ENCODE data around the gene ISOC1. TPM values are rescaled to one million over a fixed set of nuclear protein-coding genes. Genes with fewer than 3 reads are reported as not detected.

ISOC1 gene
- total and polyA plus RNA-seq, 2 experiments from 2014 or later: 33.7 to 34.2 TPM

DNA sequence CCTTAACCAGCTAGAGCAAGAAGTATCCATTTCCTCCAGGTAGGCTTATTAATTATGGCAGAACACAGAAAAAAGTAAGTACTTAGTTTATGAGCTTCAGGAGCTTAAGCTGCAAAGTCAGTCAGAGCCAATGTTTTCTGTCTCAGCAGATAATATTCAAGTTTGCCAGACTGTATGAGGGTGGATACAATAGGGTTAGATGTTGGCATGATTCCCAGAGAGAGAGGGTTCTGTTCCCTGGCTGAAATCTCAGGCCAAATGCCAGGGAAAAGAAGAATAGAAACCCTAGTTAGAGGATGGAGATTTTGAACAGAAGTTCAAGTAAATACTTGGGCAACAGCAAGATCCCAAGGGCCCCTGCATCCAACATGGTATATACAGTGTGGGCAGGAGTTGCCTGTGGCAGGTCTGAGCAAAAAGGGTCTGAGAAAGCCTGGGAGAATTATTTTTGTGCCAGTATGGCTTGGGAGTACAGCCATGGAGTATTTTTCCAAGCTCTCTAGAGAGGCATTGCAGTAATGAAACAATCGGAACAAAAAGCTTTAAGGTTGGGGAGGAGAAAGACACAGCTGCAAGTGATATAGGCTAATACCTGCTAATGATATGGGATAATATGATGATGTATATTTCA is 31.0 kb upstream of the ISOC1 start:
- no peaks in the 10 kb centered on the region for H3K36me3 ChIP-seq (ENCODE audit: insufficient read depth)
- H3K4me1 Mint-ChIP-seq: no peaks in the 10 kb centered on the region
- ATAC-seq: no peak
- no peaks in the 10 kb centered on the region for H4K20me1 ChIP-seq (replicated peaks; ENCODE audit: insufficient read depth)
- H3K79me2 ChIP-seq (replicated peaks; ENCODE audit: insufficient read depth): no peaks in the 10 kb centered on the region
- no peaks in the 10 kb centered on the region for H3K27me3 Mint-ChIP-seq (ENCODE audit: insufficient read depth, low read depth, poor library complexity)
- no peak overlapping the region for H3K27ac Mint-ChIP-seq
- H3K36me3 Mint-ChIP-seq (ENCODE audit: low read depth): no peaks in the 10 kb centered on the region
- H3K9me2 ChIP-seq (ENCODE audit: insufficient read depth): no peaks in the 10 kb centered on the region
- no peaks in the 10 kb centered on the region for H3K27me3 ChIP-seq (ENCODE audit: insufficient read depth)
- H3K4me3 Mint-ChIP-seq: no peak overlapping the region
- TF ChIP-seq, protein P1, sequence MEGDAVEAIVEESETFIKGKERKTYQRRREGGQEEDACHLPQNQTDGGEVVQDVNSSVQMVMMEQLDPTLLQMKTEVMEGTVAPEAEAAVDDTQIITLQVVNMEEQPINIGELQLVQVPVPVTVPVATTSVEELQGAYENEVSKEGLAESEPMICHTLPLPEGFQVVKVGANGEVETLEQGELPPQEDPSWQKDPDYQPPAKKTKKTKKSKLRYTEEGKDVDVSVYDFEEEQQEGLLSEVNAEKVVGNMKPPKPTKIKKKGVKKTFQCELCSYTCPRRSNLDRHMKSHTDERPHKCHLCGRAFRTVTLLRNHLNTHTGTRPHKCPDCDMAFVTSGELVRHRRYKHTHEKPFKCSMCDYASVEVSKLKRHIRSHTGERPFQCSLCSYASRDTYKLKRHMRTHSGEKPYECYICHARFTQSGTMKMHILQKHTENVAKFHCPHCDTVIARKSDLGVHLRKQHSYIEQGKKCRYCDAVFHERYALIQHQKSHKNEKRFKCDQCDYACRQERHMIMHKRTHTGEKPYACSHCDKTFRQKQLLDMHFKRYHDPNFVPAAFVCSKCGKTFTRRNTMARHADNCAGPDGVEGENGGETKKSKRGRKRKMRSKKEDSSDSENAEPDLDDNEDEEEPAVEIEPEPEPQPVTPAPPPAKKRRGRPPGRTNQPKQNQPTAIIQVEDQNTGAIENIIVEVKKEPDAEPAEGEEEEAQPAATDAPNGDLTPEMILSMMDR (conservative IDR thresholded peaks at IDR 0.05; ENCODE audit: low read depth in 2 of 2): no peak
- TF ChIP-seq CREB1 (CRISPR knock-in tag; IDR thresholded peaks at IDR 0.05; ENCODE audit: low read depth): no peak
- TF ChIP-seq, protein P2, sequence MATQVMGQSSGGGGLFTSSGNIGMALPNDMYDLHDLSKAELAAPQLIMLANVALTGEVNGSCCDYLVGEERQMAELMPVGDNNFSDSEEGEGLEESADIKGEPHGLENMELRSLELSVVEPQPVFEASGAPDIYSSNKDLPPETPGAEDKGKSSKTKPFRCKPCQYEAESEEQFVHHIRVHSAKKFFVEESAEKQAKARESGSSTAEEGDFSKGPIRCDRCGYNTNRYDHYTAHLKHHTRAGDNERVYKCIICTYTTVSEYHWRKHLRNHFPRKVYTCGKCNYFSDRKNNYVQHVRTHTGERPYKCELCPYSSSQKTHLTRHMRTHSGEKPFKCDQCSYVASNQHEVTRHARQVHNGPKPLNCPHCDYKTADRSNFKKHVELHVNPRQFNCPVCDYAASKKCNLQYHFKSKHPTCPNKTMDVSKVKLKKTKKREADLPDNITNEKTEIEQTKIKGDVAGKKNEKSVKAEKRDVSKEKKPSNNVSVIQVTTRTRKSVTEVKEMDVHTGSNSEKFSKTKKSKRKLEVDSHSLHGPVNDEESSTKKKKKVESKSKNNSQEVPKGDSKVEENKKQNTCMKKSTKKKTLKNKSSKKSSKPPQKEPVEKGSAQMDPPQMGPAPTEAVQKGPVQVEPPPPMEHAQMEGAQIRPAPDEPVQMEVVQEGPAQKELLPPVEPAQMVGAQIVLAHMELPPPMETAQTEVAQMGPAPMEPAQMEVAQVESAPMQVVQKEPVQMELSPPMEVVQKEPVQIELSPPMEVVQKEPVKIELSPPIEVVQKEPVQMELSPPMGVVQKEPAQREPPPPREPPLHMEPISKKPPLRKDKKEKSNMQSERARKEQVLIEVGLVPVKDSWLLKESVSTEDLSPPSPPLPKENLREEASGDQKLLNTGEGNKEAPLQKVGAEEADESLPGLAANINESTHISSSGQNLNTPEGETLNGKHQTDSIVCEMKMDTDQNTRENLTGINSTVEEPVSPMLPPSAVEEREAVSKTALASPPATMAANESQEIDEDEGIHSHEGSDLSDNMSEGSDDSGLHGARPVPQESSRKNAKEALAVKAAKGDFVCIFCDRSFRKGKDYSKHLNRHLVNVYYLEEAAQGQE (IDR thresholded peaks at IDR 0.05; ENCODE audit: unreplicated experiment): no peak
- no peak for TF ChIP-seq ZNF114 (CRISPR knock-in tag; IDR thresholded peaks at IDR 0.05)
- TF ChIP-seq JUNB (IDR thresholded peaks at IDR 0.05; ENCODE audit: unreplicated experiment): no peak
- no peak for TF ChIP-seq POLR2AphosphoS5 (IDR thresholded peaks at IDR 0.05; ENCODE audit: low read depth)
- no peak for TF ChIP-seq STAT1 (IDR thresholded peaks at IDR 0.05; ENCODE audit: unreplicated experiment)
- TF ChIP-seq EZH2 (IDR thresholded peaks at IDR 0.05; ENCODE audit: low read depth, unreplicated experiment): no peak
- TF ChIP-seq, protein P3, sequence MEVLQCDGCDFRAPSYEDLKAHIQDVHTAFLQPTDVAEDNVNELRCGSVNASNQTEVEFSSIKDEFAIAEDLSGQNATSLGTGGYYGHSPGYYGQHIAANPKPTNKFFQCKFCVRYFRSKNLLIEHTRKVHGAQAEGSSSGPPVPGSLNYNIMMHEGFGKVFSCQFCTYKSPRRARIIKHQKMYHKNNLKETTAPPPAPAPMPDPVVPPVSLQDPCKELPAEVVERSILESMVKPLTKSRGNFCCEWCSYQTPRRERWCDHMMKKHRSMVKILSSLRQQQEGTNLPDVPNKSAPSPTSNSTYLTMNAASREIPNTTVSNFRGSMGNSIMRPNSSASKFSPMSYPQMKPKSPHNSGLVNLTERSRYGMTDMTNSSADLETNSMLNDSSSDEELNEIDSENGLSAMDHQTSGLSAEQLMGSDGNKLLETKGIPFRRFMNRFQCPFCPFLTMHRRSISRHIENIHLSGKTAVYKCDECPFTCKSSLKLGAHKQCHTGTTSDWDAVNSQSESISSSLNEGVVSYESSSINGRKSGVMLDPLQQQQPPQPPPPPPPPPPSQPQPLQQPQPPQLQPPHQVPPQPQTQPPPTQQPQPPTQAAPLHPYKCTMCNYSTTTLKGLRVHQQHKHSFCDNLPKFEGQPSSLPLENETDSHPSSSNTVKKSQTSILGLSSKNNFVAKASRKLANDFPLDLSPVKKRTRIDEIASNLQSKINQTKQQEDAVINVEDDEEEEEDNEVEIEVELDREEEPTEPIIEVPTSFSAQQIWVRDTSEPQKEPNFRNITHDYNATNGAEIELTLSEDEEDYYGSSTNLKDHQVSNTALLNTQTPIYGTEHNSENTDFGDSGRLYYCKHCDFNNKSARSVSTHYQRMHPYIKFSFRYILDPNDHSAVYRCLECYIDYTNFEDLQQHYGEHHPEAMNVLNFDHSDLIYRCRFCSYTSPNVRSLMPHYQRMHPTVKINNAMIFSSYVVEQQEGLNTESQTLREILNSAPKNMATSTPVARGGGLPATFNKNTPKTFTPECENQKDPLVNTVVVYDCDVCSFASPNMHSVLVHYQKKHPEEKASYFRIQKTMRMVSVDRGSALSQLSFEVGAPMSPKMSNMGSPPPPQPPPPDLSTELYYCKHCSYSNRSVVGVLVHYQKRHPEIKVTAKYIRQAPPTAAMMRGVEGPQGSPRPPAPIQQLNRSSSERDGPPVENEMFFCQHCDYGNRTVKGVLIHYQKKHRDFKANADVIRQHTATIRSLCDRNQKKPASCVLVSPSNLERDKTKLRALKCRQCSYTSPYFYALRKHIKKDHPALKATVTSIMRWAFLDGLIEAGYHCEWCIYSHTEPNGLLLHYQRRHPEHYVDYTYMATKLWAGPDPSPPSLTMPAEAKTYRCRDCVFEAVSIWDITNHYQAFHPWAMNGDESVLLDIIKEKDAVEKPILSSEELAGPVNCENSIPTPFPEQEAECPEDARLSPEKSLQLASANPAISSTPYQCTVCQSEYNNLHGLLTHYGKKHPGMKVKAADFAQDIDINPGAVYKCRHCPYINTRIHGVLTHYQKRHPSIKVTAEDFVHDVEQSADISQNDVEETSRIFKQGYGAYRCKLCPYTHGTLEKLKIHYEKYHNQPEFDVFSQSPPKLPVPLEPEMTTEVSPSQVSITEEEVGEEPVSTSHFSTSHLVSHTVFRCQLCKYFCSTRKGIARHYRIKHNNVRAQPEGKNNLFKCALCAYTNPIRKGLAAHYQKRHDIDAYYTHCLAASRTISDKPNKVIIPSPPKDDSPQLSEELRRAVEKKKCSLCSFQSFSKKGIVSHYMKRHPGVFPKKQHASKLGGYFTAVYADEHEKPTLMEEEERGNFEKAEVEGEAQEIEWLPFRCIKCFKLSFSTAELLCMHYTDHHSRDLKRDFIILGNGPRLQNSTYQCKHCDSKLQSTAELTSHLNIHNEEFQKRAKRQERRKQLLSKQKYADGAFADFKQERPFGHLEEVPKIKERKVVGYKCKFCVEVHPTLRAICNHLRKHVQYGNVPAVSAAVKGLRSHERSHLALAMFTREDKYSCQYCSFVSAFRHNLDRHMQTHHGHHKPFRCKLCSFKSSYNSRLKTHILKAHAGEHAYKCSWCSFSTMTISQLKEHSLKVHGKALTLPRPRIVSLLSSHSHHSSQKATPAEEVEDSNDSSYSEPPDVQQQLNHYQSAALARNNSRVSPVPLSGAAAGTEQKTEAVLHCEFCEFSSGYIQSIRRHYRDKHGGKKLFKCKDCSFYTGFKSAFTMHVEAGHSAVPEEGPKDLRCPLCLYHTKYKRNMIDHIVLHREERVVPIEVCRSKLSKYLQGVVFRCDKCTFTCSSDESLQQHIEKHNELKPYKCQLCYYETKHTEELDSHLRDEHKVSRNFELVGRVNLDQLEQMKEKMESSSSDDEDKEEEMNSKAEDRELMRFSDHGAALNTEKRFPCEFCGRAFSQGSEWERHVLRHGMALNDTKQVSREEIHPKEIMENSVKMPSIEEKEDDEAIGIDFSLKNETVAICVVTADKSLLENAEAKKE (CRISPR knock-in tag; IDR thresholded peaks at IDR 0.05): no peak
- TF ChIP-seq NANOG (IDR thresholded peaks at IDR 0.05; ENCODE audit: borderline replicate concordance): no peak
- TF ChIP-seq ZNF331 (CRISPR knock-in tag; IDR thresholded peaks at IDR 0.05; ENCODE audit: low read depth): no peak
- TF ChIP-seq, protein P4, sequence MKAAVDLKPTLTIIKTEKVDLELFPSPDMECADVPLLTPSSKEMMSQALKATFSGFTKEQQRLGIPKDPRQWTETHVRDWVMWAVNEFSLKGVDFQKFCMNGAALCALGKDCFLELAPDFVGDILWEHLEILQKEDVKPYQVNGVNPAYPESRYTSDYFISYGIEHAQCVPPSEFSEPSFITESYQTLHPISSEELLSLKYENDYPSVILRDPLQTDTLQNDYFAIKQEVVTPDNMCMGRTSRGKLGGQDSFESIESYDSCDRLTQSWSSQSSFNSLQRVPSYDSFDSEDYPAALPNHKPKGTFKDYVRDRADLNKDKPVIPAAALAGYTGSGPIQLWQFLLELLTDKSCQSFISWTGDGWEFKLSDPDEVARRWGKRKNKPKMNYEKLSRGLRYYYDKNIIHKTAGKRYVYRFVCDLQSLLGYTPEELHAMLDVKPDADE (IDR thresholded peaks at IDR 0.05): no peak
- no peak for TF ChIP-seq EZH2phosphoT487 (IDR thresholded peaks at IDR 0.05; ENCODE audit: unreplicated experiment)
- H2AFZ ChIP-seq: no peak overlapping the region
- DNase-seq (ENCODE audit: low spot score): no peak
- H3K27ac ChIP-seq (ENCODE audit: low read depth): no peak overlapping the region
- H3F3A ChIP-seq (replicated peaks; ENCODE audit: low read depth): no peaks in the 10 kb centered on the region
- no peaks in the 10 kb centered on the region for H3K4me1 ChIP-seq (ENCODE audit: insufficient read depth)
- no peaks in the 10 kb centered on the region for H3K9me3 Mint-ChIP-seq
- no peak overlapping the region for H3K4me2 ChIP-seq
- H3K4me3 ChIP-seq: no peak overlapping the region

Measured in GM23338 (cell line).